Measurements from ENCODE around the gene SNRPD2.

Gene SNRPD2

GRCh38 chr19:45655073-45655472 is 36.7 kb downstream of the SNRPD2 start:
- no peak for DNase-seq

DNA sequence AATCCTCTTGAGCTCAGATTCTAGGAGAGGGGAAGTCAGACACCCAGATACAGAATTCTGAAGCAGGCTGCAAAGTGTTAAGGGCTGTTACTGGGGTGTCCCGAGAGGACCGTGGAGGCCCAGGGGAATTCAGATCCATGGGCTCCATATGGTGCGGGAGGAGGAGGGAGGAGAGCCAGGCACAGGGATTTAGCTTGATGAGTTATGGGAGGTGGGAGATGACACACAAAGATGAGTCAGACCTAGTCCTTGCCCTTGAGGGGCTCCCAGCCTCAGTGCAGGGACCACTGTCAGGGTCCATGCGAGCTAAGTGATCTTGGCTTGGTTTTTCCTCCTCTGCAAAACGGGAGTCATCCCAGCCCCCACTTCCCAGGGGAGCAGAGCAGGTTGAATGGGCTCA is 38.1 kb downstream of the SNRPD2 start:
- no peak for DNase-seq

DNA sequence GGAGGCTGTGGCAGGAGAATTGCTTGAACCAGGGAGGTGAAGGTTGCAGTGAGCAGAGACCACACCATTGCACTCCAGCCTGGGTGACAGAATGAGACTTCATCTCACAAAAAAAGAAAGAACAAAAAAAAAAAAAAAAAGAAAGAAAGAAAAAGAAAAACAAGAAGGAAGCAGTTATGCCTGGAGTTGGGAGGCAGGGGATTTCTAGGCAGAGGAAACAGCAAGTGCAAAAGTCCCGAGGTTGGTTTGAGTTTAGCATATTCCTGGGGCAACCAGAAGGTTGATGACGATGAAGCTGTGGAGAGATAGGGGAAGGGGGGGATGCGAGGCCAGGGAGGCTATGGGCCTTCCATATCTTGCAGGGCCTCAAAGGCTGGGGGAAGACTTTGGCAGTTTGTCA is 41.0 kb downstream of the SNRPD2 start:
- no peak for DNase-seq

DNA sequence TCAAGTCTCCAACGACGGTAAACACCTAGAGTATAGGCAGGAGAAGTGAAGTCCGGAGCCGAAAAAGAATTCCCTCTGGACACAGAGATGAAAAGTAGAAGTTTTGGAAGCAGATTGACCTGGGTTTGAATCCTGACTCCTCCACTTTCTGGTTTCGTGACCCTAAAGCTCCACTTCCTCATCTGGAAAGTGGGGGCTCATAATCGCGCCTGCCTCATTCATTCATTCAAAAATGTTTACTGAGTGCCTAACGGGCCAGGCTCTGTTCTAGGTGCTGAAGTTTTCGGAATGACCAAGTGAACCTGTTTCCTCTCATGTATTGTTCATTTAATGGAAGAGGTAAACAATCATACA is 45.4 kb downstream of the SNRPD2 start:
- no peak for DNase-seq

GRCh38 chr19:45645631-45646344 is 46.0 kb downstream of the SNRPD2 start:
- DNase-seq: peak; percentile 90

- DNase-seq: no peak
Measured at GRCh38 chr19:45645068-45645630, 46.6 kb downstream of the SNRPD2 start.

GRCh38 chr19:45643927-45644771 is 47.6 kb downstream of the SNRPD2 start:
- DNase-seq: no peak

DNA sequence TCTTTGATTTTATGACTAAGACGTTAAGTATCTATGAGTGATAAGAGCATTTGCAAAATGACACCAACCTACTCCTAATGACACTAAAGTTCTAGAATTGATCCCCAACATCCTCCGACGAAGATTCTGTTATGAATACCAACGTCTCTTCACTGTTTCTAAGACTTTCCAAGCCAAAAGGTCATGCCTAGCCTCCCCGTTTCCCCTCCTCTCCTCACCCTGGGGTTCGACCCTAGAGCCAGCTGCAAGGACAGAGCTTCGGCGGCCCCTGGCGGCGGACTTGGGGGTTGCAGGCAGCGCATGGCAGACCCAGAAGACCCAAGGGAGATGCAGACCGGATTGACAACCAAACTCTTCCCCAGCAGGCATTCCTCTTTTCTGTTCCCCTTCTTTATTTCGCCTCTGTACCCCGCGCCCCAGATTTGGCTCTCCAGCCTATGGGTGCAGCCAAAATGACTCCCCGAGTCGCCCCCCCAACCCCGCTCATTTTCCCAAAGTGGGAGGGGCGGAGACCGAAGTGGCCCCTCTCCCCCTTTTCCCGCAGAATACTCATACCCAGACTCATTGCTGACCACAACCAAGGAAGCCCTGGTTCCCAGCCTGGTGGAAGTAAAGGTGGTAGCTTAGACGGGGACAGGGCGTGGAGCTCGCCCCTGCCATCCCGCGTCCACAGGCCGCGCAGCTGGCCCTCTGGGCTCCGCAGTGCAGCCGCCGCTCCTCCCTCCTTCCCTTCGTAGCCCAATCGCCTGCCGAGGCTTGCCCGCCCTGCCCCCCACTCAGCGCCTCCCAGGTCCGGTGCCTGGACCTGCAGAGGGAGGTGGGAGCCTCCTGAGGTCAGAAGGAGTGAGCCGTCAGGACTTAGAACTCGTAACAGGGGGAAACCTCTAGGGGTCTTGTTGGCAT is 48.5 kb downstream of the SNRPD2 start:
- DNase-seq: peak; percentile 76

DNA sequence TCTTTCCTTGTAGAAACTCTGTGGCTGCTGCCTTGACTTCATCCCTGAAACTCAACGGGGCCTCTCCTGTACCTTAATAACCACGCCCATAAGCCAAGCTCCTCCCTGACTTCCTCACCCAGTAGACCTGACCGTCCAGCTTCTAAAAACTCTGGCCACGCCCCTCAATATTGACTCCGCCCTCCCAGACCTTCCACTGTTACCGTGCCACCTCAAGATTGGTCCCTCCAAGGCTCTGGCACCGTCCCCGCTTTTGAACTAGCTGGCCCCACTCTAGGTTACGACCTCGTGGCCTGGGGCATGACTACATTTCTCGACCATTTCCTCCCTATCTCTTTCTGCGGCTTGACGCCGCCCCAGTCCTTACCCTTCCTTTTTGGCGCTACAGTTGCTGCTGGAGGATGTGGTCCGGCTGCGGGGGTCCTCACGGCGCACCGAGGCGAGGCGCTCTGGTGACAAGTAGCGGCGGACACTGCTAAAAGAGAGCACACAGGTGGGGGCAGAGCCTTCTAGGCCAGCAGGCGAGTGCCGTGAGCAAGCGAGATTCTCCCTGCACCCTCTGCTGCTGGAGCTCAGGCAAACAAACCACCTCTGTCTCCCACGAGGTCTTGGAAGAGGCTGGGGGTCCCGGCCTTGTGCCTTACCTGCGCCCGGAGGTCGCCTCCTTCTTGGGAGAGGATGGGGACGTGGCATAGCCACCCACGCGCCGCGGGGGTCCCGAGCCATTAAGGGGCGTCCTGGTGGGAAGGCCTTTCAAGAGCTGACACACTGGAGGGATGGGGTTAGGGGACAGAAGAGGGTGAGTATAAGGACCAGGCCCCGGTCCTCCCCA is 50.3 kb downstream of the SNRPD2 start:
- peak; percentile 84 for DNase-seq

GRCh38 chr19:45640849-45641273 is 50.9 kb downstream of the SNRPD2 start:
- DNase-seq: no peak

DNA sequence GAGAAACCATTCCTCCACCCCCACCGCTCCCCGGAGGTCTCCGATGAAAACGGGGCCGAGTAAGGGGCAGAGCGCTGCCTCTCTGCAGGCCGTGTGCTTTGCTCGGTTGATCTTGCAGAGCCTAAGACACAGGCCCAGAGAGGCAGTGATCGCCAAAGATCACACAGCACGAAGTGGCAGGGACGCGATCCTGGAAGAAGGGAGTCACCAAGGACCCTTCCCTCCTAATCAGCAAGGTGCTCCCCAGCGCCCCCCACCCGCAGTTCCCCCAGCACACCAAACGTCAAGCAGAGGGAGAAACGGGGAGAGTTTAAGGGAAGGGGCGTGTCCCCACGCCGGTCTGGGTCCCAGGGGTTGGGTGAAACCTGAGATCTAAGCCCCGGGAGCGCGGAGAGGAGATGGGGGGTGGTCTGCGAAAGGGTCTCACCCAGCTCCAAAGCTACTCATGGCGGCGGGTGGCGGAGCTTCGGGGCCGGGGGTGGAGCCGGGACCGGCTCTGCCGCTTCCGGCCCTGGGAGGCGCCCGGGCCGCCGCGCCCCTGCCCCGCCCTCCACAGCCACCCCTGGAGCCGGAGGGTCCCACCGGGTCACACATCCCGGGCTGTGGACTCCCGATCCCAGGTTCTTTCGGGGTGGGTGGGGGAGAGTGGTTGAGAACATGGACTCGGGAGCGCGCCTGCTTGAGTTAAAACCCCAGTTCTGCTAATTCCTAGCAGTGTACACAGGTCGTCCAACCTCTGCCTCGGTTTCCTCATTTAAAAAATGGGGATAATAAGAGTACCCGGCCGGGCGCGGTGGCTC is 52.6 kb downstream of the SNRPD2 start, which contains the start of gene EML2:
TSS of gene EML2 (minus strand) at position 468 of the 800 bp plus-strand sequence. CDS start at position 447, 21 bp downstream.
- DNase-seq: peak; percentile 47

- DNase-seq: no peak
Measured at GRCh38 chr19:45637890-45638667, 53.7 kb downstream of the SNRPD2 start.

Measured in NCI-H345 (cell line).